GM13976 (cell line): ENCODE data around the gene PLP2.
"Not testable (repeated sequence)": the region's sequence is repeated elsewhere in the genome, so short reads cannot be mapped to it uniquely, and the experiment has no call there.

ENCODE experiments used
- DNase-seq: peaks from one replicate; pipeline ENCODE4 v3.0.0; 2012; ENCODE audit warnings: low spot score
- CTCF ChIP-seq: IDR thresholded peaks from 2 replicates; pipeline ENCODE4 v1.5.1; 2012; ENCODE audit warnings: borderline replicate concordance, mild to moderate bottlenecking; ENCODE audit not compliant: insufficient read depth; ENCODE audit errors: extremely low read depth, missing control alignments, control extremely low read depth
- in situ Hi-C: fragments of 300-500 bp; cut with MboI; formaldehyde crosslinking; loops from one replicate; pipeline ENCODE4 v1.12.0; 2022; ENCODE audit warnings: low sequenced_read_pairs, mixed read lengths, inconsistent platforms; ENCODE audit not compliant: unreplicated experiment

PLP2 gene, protein sequence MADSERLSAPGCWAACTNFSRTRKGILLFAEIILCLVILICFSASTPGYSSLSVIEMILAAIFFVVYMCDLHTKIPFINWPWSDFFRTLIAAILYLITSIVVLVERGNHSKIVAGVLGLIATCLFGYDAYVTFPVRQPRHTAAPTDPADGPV

DNA sequence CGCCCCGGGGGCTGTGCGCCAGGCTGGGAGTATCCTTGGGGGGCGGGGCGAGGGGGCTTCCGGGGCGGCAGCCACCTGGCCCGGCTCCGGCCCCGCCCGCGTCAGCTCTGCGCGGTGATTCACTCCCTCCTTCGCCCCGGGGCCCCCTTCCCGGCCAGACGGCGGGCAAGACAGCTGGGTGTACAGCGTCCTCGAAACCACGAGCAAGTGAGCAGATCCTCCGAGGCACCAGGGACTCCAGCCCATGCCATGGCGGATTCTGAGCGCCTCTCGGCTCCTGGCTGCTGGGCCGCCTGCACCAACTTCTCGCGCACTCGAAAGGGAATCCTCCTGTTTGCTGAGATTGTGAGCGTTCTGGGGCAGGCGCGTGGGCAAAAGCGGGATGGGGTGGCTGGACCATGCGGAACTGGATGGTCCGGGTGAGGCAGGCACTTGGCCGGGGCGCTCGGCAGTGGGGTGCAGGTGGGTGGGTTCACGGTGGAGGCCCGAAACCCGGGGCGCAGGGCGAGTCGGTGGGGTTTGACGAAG, at the start of gene PLP2:
PLP2 (plus strand) TSS at position 147 of the 528 bp plus-strand sequence; CDS start at position 250, 103 bp downstream.
- peak; percentile 59 for DNase-seq
- in situ Hi-C loops: no loop called here
- no peak for TF ChIP-seq CTCF

DNA sequence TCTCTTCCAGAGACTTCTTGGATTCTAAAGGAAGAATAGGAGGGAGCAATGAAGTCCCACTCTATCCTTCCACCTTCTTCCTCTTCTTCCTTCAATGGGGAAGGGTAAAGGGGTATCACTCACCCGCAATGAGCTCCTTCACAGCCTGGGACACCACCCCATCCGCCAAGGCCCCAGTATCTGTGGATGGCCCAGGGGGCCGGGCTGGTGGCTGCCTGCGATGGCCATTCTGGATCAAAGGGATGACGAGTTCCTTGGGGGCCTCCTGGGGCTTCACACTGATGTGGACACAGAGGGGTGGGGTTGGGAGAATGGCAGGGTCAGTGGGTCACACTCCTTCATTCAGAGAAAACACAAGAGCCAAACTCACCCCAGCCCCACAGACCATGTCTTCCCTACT, 49.2 kb upstream of the PLP2 start:
- no peak for DNase-seq
- in situ Hi-C loops: no loop called here
- TF ChIP-seq CTCF: no peak

- DNase-seq, in situ Hi-C loops: not testable (repeated sequence)
Measured at GRCh38 chrX:49127742-49128258, 43.9 kb upstream of the PLP2 start.

DNA sequence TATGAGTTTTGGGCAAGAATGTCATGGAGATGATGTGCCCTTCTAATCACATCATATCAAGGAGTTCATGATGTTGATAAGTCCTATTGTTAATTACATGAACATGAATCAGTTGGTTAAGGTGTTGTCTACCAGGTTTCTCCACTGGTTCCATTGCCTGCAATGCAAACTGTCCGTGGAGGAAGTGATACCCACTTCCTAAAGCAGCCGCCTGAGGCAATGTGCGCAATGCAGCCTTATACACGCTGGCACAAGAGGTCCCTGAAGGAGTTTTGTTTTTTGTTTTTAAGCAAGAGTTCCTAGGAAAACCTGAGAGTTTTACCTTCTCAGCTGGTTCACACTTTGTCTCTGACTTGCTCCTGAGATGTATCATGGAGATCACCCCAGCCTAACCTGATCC, 42.3 kb upstream of the PLP2 start:
- no peak for TF ChIP-seq CTCF
- DNase-seq: no peak
- in situ Hi-C loops: no loop called here

GRCh38 chrX:49132275-49132674, 39.4 kb upstream of the PLP2 start:
- in situ Hi-C loops, DNase-seq: not testable (repeated sequence)

DNA sequence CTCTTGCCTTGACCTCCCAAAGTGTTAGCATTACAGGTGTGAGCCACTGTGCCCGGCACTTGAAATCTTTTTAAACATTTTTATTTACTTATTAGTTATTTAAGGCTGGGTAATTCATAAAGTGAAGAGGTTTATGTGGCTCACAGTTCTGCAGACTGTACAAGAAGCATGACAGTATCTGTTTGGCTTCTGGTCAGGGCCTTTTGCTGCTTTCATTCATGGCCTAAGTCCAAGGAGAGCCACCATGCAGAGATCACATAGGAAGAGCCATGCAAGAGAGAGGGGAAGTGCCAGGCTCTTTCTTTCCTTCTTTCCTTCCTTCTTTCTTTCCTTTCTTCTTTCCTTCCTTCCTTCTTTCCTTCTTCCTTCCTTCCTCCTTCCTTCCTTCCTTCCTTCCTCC, 37.9 kb upstream of the PLP2 start:
- no peak for DNase-seq
- in situ Hi-C loops: no loop called here
- no peak for TF ChIP-seq CTCF

GRCh38 chrX:49137492-49137891, 34.2 kb upstream of the PLP2 start:
- in situ Hi-C loops: no loop called here
- DNase-seq: no peak
- no peak for TF ChIP-seq CTCF

- DNase-seq: no peak
- no peak for TF ChIP-seq CTCF
- in situ Hi-C loops: no loop called here
Measured at GRCh38 chrX:49139713-49140112, 32.0 kb upstream of the PLP2 start.
